GM23338 (cell line): ENCODE results near the gene SLC35F1. TPM values are rescaled to one million over a fixed set of nuclear protein-coding genes. Genes with fewer than 3 reads are reported as not detected.

Source experiments
- ATAC-seq: fragments of 200-7000 bp; cut with Tn5 transposase; 3 replicates; pipeline ENCODE4 v1.9.1; 2020
- DNase-seq: peaks from one replicate; pipeline ENCODE4 v3.0.0-alpha.2; 2015; ENCODE audit warnings: low spot score
- H2AFZ ChIP-seq: fragments of 200-600 bp; sonication (generic); 2 replicates; pipeline ENCODE4 v1.8.0; 2016; ENCODE audit warnings: antibody characterized with exemption, mild to moderate bottlenecking, moderate library complexity
- H3F3A ChIP-seq: fragments of 200-600 bp; sonication (generic); replicated peaks from 2 replicates; pipeline ENCODE4 v1.8.0; 2017; ENCODE audit warnings: antibody characterized with exemption, mixed run types, low read depth
- H3K27ac ChIP-seq: fragments of 200-600 bp; sonication (generic); 2 replicates; pipeline ENCODE4 v1.6.1; 2016; ENCODE audit warnings: low read depth
- H3K27me3 ChIP-seq: fragments of 200-600 bp; sonication (generic); 2 replicates; pipeline ENCODE4 v1.8.0; 2016; ENCODE audit warnings: mild to moderate bottlenecking, mixed run types, moderate library complexity; ENCODE audit not compliant: insufficient read depth
- H3K36me3 ChIP-seq: fragments of 200-600 bp; sonication (generic); 2 replicates; pipeline ENCODE4 v1.8.0; 2016; ENCODE audit warnings: mild to moderate bottlenecking; ENCODE audit not compliant: insufficient read depth
- H3K4me1 ChIP-seq: fragments of 200-600 bp; sonication (generic); 2 replicates; pipeline ENCODE4 v1.8.0; 2016; ENCODE audit warnings: mild to moderate bottlenecking, moderate library complexity; ENCODE audit not compliant: insufficient read depth
- H3K4me2 ChIP-seq: fragments of 200-600 bp; sonication (generic); 2 replicates; pipeline ENCODE4 v1.7.1; 2017; ENCODE audit warnings: mixed run types
- H3K4me3 ChIP-seq: fragments of 200-600 bp; sonication (generic); 2 replicates; pipeline ENCODE4 v1.6.1; 2016; ENCODE audit warnings: mixed run types
- H3K79me2 ChIP-seq: fragments of 200-600 bp; sonication (generic); replicated peaks from 2 replicates; pipeline ENCODE4 v1.8.0; 2017; ENCODE audit warnings: mild to moderate bottlenecking; ENCODE audit not compliant: insufficient read depth
- H3K9me2 ChIP-seq: fragments of 200-600 bp; sonication (generic); 2 replicates; pipeline ENCODE4 v1.8.0; 2017; ENCODE audit not compliant: insufficient read depth
- H4K20me1 ChIP-seq: fragments of 200-600 bp; sonication (generic); replicated peaks from 2 replicates; pipeline ENCODE4 v1.8.0; 2017; ENCODE audit warnings: mild to moderate bottlenecking; ENCODE audit not compliant: insufficient read depth
- H3K27ac Mint-ChIP-seq: 2 replicates; pipeline ENCODE4 v1.8.0; 2020; ENCODE audit warnings: inconsistent platforms, mild to moderate bottlenecking, moderate library complexity, mixed read lengths
- H3K27me3 Mint-ChIP-seq: 3 replicates; pipeline ENCODE4 v1.8.0; 2022; ENCODE audit warnings: low read depth, mild to moderate bottlenecking, moderate library complexity, mixed read lengths, inconsistent platforms; ENCODE audit not compliant: insufficient read depth, poor library complexity
- H3K36me3 Mint-ChIP-seq: 3 replicates; pipeline ENCODE4 v1.8.0; 2021; ENCODE audit warnings: low read depth, mild to moderate bottlenecking, inconsistent platforms, moderate library complexity, mixed read lengths
- H3K4me1 Mint-ChIP-seq: 3 replicates; pipeline ENCODE4 v1.8.0; 2020; ENCODE audit warnings: mild to moderate bottlenecking, inconsistent platforms, mixed read lengths
- H3K4me3 Mint-ChIP-seq: 3 replicates; pipeline ENCODE4 v1.8.0; 2021; ENCODE audit warnings: moderate library complexity, mild to moderate bottlenecking, inconsistent platforms, mixed read lengths
- H3K9me3 Mint-ChIP-seq: 3 replicates; pipeline ENCODE4 v1.8.0; 2020; ENCODE audit warnings: moderate library complexity, mild to moderate bottlenecking, inconsistent platforms, mixed read lengths
- CREB1 ChIP-seq: fragments of 250-450 bp; sonication (Bioruptor Pico); IDR thresholded peaks from 2 replicates; pipeline ENCODE4 v1.5.0; 2020; ENCODE audit warnings: low read depth, mild to moderate bottlenecking, moderate library complexity
- EZH2phosphoT487 ChIP-seq: fragments of 200-600 bp; sonication (generic); IDR thresholded peaks from one replicate; pipeline ENCODE4 v1.8.1; 2018; ENCODE audit warnings: antibody characterized with exemption; ENCODE audit not compliant: unreplicated experiment
- JUNB ChIP-seq: IDR thresholded peaks from one replicate; pipeline ENCODE4 v1.6.1; 2016; ENCODE audit warnings: antibody characterized with exemption; ENCODE audit not compliant: unreplicated experiment
- NANOG ChIP-seq: IDR thresholded peaks from 2 replicates; pipeline ENCODE4 v1.6.1; 2016; ENCODE audit warnings: antibody characterized with exemption, borderline replicate concordance
- POLR2AphosphoS5 ChIP-seq: IDR thresholded peaks from 2 replicates; pipeline ENCODE4 v1.6.1; 2016; ENCODE audit warnings: antibody characterized with exemption, low read depth
- STAT1 ChIP-seq: IDR thresholded peaks from one replicate; pipeline ENCODE4 v1.6.1; 2016; ENCODE audit warnings: antibody characterized with exemption; ENCODE audit not compliant: unreplicated experiment
- ZNF114 ChIP-seq: fragments of 250-450 bp; sonication (Bioruptor Pico); IDR thresholded peaks from 2 replicates; pipeline ENCODE4 v1.5.0; 2020; ENCODE audit warnings: mild to moderate bottlenecking, moderate library complexity
- polyA plus RNA-seq: library from polyadenylated mRNA; unstranded; fragments of >200 nt; fragmentation: Nextera tagmentation; extraction: Ambion mirVana; gene quantifications from 2 replicates; pipeline ENCODE4 v1.2.1, GENCODE V29; 2016
- total RNA-seq: library from RNA; depleted of rRNA; stranded (reverse); fragments of >200 nt; shearing (Covaris generic); gene quantifications from 2 replicates; pipeline ENCODE4 v1.2.3, GENCODE V29; 2014
- TF ChIP-seq, protein P1 (sequence below), 2 experiments: fragments of 200-600 bp in 1 of 2; sonication (generic) in 1 of 2; conservative IDR thresholded peaks; 2 replicates each; pipeline versions ENCODE4 v1.5.1 to v1.6.1; 2016 to 2017; ENCODE audit warnings: antibody characterized with exemption in 2 of 2, low read depth in 2 of 2, mild to moderate bottlenecking in 2 of 2, moderate library complexity in 1 of 2

SLC35F1 gene
- total and polyA plus RNA-seq, 2 experiments from 2014 or later = 3.0 to 10.3 TPM

DNA sequence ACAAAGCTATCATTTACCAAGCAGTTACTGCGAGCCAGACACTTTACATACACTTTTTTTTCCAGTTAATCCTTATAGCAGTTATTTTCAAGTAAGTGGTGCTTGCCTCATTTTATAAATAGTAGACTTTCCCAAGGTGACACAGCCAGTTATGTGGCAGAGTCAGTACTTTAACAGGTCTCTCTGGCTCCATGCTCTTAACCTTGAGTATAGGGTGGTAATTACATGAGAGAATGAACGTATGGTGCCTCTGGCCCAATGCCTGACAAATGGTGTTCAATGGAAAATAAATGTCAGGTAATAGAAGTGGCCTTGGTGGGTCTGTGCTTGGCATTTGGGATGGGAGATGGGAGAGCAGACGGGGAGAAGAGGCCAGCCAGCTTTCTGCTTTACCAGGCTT is 316.3 kb downstream of the SLC35F1 start:
- Histone ChIP-seq H3K27ac (no peak overlapping the region), H3K4me2 (no peak overlapping the region), H3K27me3 (no peaks in the 10 kb centered on the region), H4K20me1 (no peaks in the 10 kb centered on the region), H3K4me3 (no peak overlapping the region), H3K9me2 (0 out of 2 replicates have a peak, but pooled peaks cover 6% of the 10 kb centered on the region), H3K4me1 (0 out of 2 replicates have a peak, but pooled peaks cover 4% of the 10 kb centered on the region), H3K36me3 (no peaks in the 10 kb centered on the region), H3K79me2 (no peaks in the 10 kb centered on the region), H3F3A (no peaks in the 10 kb centered on the region), H2AFZ (no peak overlapping the region)
- Mint-ChIP-seq H3K27ac (no peak overlapping the region), H3K27me3 (peaks cover 2% of the 10 kb centered on the region), H3K9me3 (no peaks in the 10 kb centered on the region), H3K36me3 (no peaks in the 10 kb centered on the region), H3K4me3 (no peak overlapping the region), H3K4me1 (no peaks in the 10 kb centered on the region; the same call in 2 of the 3 replicates)
- ATAC-seq (no peak), DNase-seq (no peak)
- TF ChIP-seq EZH2phosphoT487 = no peak

DNA sequence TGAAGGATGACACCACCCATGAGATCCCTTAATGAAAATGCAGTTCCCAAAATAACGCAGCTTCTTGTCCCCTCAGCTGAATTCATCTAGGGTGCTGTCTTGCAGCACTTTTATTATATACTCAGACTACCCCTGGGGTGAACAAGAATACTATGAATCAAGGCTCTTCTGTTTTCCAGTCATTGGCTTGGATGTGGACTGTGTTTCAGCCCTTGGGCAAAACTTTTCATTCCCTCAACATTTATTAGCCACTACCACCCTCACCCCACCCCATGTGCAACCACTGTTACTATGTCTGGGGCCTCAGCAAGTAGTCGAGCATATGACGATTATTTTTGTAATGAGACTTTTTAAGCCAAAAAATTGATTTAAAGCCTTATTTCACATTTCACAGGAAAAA is 321.8 kb downstream of the SLC35F1 start:
- H3K4me1 ChIP-seq = no peaks in the 10 kb centered on the region
- no peaks in the 10 kb centered on the region for H4K20me1 ChIP-seq
- no peak overlapping the region for H3K4me3 Mint-ChIP-seq
- no peaks in the 10 kb centered on the region for H3K36me3 ChIP-seq
- no peaks in the 10 kb centered on the region; the same call in 2 of the 3 replicates for H3K4me1 Mint-ChIP-seq
- H3K27me3 Mint-ChIP-seq = peaks cover 4% of the 10 kb centered on the region
- TF ChIP-seq EZH2phosphoT487 (no peak), POLR2AphosphoS5 (no peak), CREB1 (CRISPR knock-in tag) (no peak), ZNF114 (no peak), STAT1 (no peak), JUNB (no peak), NANOG (no peak)
- TF ChIP-seq, protein P1, sequence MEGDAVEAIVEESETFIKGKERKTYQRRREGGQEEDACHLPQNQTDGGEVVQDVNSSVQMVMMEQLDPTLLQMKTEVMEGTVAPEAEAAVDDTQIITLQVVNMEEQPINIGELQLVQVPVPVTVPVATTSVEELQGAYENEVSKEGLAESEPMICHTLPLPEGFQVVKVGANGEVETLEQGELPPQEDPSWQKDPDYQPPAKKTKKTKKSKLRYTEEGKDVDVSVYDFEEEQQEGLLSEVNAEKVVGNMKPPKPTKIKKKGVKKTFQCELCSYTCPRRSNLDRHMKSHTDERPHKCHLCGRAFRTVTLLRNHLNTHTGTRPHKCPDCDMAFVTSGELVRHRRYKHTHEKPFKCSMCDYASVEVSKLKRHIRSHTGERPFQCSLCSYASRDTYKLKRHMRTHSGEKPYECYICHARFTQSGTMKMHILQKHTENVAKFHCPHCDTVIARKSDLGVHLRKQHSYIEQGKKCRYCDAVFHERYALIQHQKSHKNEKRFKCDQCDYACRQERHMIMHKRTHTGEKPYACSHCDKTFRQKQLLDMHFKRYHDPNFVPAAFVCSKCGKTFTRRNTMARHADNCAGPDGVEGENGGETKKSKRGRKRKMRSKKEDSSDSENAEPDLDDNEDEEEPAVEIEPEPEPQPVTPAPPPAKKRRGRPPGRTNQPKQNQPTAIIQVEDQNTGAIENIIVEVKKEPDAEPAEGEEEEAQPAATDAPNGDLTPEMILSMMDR (conservative IDR thresholded peaks at IDR 0.05; ENCODE audit: low read depth in 2 of 2) = no peak
- H3K4me2 ChIP-seq = no peak overlapping the region
- peak overlapping the region; percentile 5; the same call in 1 of the 2 replicates for H3K27ac Mint-ChIP-seq
- no peak overlapping the region for H2AFZ ChIP-seq
- no peaks in the 10 kb centered on the region for H3K79me2 ChIP-seq
- DNase-seq (no peak), ATAC-seq (no peak)
- no peak overlapping the region for H3K4me3 ChIP-seq
- no peaks in the 10 kb centered on the region for H3K9me3 Mint-ChIP-seq
- H3F3A ChIP-seq = no peaks in the 10 kb centered on the region
- no peaks in the 10 kb centered on the region for H3K36me3 Mint-ChIP-seq
- H3K9me2 ChIP-seq = peaks cover 6% of the 10 kb centered on the region; the same call in 1 of the 2 replicates
- H3K27me3 ChIP-seq = no peaks in the 10 kb centered on the region
- no peak overlapping the region for H3K27ac ChIP-seq

DNA sequence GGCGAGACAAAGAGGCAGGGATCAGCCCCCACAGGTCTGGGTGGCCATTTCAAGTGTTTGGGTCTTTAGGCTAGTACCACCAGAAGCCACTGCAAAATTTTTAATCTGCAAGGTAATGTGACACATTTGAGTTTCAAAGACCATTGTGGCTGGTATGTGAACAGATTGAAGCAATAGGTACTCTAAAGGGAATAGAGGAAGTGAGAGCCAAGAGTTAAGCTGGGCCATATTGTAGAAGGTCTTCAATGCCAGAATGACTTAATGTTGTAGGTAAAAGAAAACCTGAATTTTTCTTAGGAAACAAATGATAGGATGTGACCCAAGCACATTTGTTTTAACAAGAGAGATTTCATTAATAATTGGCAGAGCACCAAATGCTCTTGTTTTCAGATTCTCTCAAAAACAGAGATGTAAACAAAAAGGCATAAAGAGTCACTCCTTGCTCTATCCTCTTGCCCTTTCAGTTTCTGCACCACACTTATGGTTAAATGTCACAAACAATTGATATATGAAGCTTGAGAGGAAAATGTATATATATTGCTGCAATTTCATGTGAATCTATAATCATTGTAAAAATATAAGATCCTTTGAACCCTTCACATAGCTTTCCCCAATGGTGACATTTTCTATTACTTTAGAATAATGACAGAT is 333.9 kb downstream of the SLC35F1 start:
- H4K20me1 ChIP-seq = no peaks in the 10 kb centered on the region; the same call in 1 of the 2 replicates
- Mint-ChIP-seq H3K27me3 (peaks cover 2% of the 10 kb centered on the region), H3K4me3 (no peak overlapping the region), H3K36me3 (no peaks in the 10 kb centered on the region), H3K9me3 (no peaks in the 10 kb centered on the region), H3K27ac (no peak overlapping the region), H3K4me1 (no peaks in the 10 kb centered on the region)
- H3K9me2 ChIP-seq = no peaks in the 10 kb centered on the region; the same call in 1 of the 2 replicates
- TF ChIP-seq STAT1 = no peak
- H3K79me2 ChIP-seq = no peaks in the 10 kb centered on the region
- ATAC-seq (no peak), DNase-seq (no peak)
- no peaks in the 10 kb centered on the region for H3F3A ChIP-seq
- H3K4me2 ChIP-seq = no peak overlapping the region
- no peak overlapping the region for H3K27ac ChIP-seq
- H3K4me1 ChIP-seq = no peaks in the 10 kb centered on the region
- H3K36me3 ChIP-seq = no peaks in the 10 kb centered on the region
- H3K27me3 ChIP-seq = no peaks in the 10 kb centered on the region
- no peak overlapping the region for H2AFZ ChIP-seq
- no peak overlapping the region for H3K4me3 ChIP-seq
